Neuronal stem cell (in vitro differentiated cells): ENCODE results near the gene KIF26A.
"Not testable (repeated sequence)": the region's sequence is repeated elsewhere in the genome, so short reads cannot be mapped to it uniquely, and the experiment has no call there.

Experiments used
- DNase-seq: peaks from one replicate; pipeline ENCODE4 v3.0.0-alpha.2; 2013; ENCODE audit warnings: low spot score
- H2AFZ ChIP-seq: one replicate; pipeline ENCODE4 v1.6.1; 2013; ENCODE audit warnings: mild to moderate bottlenecking, low read length, inconsistent platforms
- H2AK5ac ChIP-seq: 2 replicates; pipeline ENCODE4 v1.6.1; 2013; ENCODE audit warnings: low read depth, mild to moderate bottlenecking, inconsistent platforms, low read length, moderate library complexity, mixed read lengths
- H2BK120ac ChIP-seq: 2 replicates; pipeline ENCODE4 v1.6.1; 2013; ENCODE audit warnings: low read depth, mild to moderate bottlenecking, inconsistent platforms, low read length, moderate library complexity, mixed read lengths
- H2BK12ac ChIP-seq: one replicate; pipeline ENCODE4 v1.6.1; 2013; ENCODE audit warnings: low read length, inconsistent platforms
- H2BK15ac ChIP-seq: 2 replicates; pipeline ENCODE4 v1.6.1; 2013; ENCODE audit warnings: mild to moderate bottlenecking, low read length, inconsistent platforms, mixed read lengths
- H2BK5ac ChIP-seq: one replicate; pipeline ENCODE4 v1.6.1; 2013; ENCODE audit warnings: inconsistent platforms, mild to moderate bottlenecking, low read length, moderate library complexity
- H3K14ac ChIP-seq: one replicate; pipeline ENCODE4 v1.6.1; 2013; ENCODE audit warnings: low read length, inconsistent platforms
- H3K18ac ChIP-seq: 2 replicates; pipeline ENCODE4 v1.6.1; 2013; ENCODE audit warnings: low read length, inconsistent platforms
- H3K23ac ChIP-seq: 2 replicates; pipeline ENCODE4 v1.6.1; 2013; ENCODE audit warnings: low read depth, mild to moderate bottlenecking, mixed read lengths, low read length, inconsistent platforms; ENCODE audit not compliant: poor library complexity
- H3K27ac ChIP-seq: replicated peaks from 3 replicates; pipeline ENCODE4 v1.5.1; 2013; ENCODE audit warnings: low read length, inconsistent platforms
- H3K27me3 ChIP-seq, 3 experiments: 2 replicates each; pipeline ENCODE4 v1.6.1; 2013; ENCODE audit warnings: low read length in 3 of 3, mild to moderate bottlenecking in 2 of 3, inconsistent platforms in 1 of 3, low read depth in 1 of 3, mixed read lengths in 1 of 3, moderate library complexity in 1 of 3; ENCODE audit not compliant: control insufficient read depth in 3 of 3, insufficient read depth in 3 of 3
- H3K36me3 ChIP-seq, 2 donors: replicated peaks in 1 of 2; 2 replicates each; pipeline ENCODE4 v1.6.1; 2013; ENCODE audit warnings: low read length in 2 of 2; ENCODE audit not compliant: control insufficient read depth in 2 of 2, insufficient read depth in 2 of 2
- H3K4ac ChIP-seq: 2 replicates; pipeline ENCODE4 v1.6.1; 2013; ENCODE audit warnings: inconsistent platforms, mild to moderate bottlenecking, low read length, moderate library complexity
- H3K4me1 ChIP-seq, 2 donors: 1 replicate in 1 of 2; 2 replicates in 1 of 2; pipeline ENCODE4 v1.6.1; 2013; ENCODE audit warnings: low read length in 2 of 2, low read depth in 1 of 2; ENCODE audit not compliant: control insufficient read depth in 2 of 2, insufficient read depth in 1 of 2
- H3K4me2 ChIP-seq: one replicate; pipeline ENCODE4 v1.6.1; 2013; ENCODE audit warnings: mild to moderate bottlenecking, low read length, inconsistent platforms; ENCODE audit not compliant: insufficient read depth, poor library complexity, severe bottlenecking
- H3K4me3 ChIP-seq, 2 donors: 2 replicates each; pipeline ENCODE4 v1.5.1; 2013; ENCODE audit warnings: low read length in 2 of 2, mild to moderate bottlenecking in 2 of 2, inconsistent platforms in 1 of 2, moderate library complexity in 1 of 2
- H3K79me1 ChIP-seq: one replicate; pipeline ENCODE4 v1.6.1; 2013; ENCODE audit warnings: low read depth, mild to moderate bottlenecking, inconsistent platforms, low read length, moderate library complexity
- H3K9ac ChIP-seq: one replicate; pipeline ENCODE4 v1.6.1; 2013; ENCODE audit warnings: mild to moderate bottlenecking, low read depth, low read length, inconsistent platforms; ENCODE audit not compliant: poor library complexity
- H3K9me3 ChIP-seq, 2 donors: replicated peaks in 1 of 2; 2 replicates each; pipeline versions ENCODE3 to v1.6.1; 2013; ENCODE audit warnings: low read length in 2 of 2, mild to moderate bottlenecking in 2 of 2, inconsistent platforms in 1 of 2, low read depth in 1 of 2, mixed read lengths in 1 of 2, moderate library complexity in 1 of 2; ENCODE audit not compliant: control insufficient read depth in 2 of 2, insufficient read depth in 1 of 2
- H4K8ac ChIP-seq: one replicate; pipeline ENCODE4 v1.6.1; 2013; ENCODE audit warnings: low read depth, mild to moderate bottlenecking, inconsistent platforms, low read length, moderate library complexity
- H4K91ac ChIP-seq: one replicate; pipeline ENCODE4 v1.6.1; 2013; ENCODE audit warnings: low read length, low read depth, mild to moderate bottlenecking, inconsistent platforms; ENCODE audit not compliant: poor library complexity
- WGBS, 2 donors: extraction: QIAGEN DNeasy Blood & Tissue Kit; methylation state at CpG; one replicate each; pipeline ENCODE4 v1.1.7; 2013; ENCODE audit warnings: missing lambda C conversion rate in 2 of 2, mixed read lengths in 1 of 2; ENCODE audit not compliant: insufficient read length in 2 of 2, insufficient replicate concordance in 1 of 2; ENCODE audit errors: extremely low coverage in 2 of 2; 5-methylcytosine and 5-hydroxymethylcytosine counted together

KIF26A gene

DNA sequence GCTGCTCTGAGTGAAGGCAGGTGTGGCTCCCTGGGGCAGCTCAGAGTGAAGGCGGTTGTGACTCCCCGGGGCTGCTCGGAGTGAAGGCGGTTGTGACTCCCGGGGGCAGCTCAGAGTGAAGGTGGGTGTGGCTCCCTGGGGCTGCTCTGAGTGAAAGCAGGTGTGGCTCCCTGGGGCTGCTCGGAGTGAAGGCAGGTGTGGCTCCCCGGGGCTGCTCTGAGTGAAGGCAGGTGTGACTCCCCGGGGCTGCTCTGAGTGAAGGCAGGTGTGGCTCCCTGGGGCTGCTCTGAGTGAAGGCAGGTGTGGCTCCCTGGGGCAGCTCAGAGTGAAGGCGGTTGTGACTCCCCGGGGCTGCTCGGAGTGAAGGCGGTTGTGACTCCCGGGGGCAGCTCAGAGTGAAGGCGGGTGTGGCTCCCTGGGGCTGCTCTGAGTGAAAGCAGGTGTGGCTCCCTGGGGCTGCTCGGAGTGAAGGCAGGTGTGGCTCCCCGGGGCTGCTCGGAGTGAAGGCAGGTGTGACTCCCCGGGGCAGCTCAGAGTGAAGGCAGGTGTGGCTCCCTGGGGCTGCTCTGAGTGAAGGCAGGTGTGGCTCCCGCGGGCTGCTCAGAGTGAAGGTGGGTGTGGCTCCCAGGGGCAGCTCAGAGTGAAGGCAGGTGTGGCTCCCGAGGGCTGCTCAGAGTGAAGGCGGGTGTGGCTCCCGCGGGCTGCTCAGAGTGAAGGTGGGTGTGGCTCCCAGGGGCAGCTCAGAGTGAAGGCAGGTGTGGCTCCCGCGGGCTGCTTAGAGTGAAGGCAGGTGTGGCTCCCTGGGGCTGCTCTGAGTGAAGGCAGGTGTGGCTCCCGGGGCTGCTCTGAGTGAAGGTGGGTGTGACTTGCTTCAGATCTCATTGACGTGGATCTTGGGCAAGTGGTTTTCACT is 87.1 kb downstream of the KIF26A start:
- not testable (repeated sequence) for H3K18ac ChIP-seq, H2AFZ ChIP-seq, H3K36me3 ChIP-seq, H3K27ac ChIP-seq, H2BK120ac ChIP-seq, H3K23ac ChIP-seq, H2BK12ac ChIP-seq, H3K4me1 ChIP-seq, H3K4me2 ChIP-seq, H3K4me3 ChIP-seq, H4K91ac ChIP-seq, H2BK5ac ChIP-seq, H3K9me3 ChIP-seq, H2BK15ac ChIP-seq, H3K79me1 ChIP-seq, H3K4ac ChIP-seq, H2AK5ac ChIP-seq, H4K8ac ChIP-seq, H3K14ac ChIP-seq, H3K9ac ChIP-seq, DNase-seq
- H3K27me3 ChIP-seq, result peaks cover 0 to 16% (median 0%) of the 10 kb centered on the region in 3 experiments
- WGBS, 2 donors, result no CpG with 5 or more reads among the region's 28 CpGs

GRCh38 chr14:104226421-104227383 is 88.3 kb downstream of the KIF26A start:
- Histone ChIP-seq H3K4me1 (peaks cover 0 to 4% of the 10 kb centered on the region in 2 donors), H4K8ac (no peak overlapping the region), H2AFZ (peak overlapping the region; percentile 15), H3K14ac (peak overlapping the region; percentile 85), H2BK12ac (no peak overlapping the region), H2BK5ac (no peak overlapping the region), H3K23ac (no peak overlapping the region), H2BK15ac (no peak overlapping the region), H2BK120ac (no peak overlapping the region), H3K79me1 (peaks cover 1% of the 10 kb centered on the region), H3K9ac (no peak overlapping the region), H3K4me3 (no peak overlapping the region), H4K91ac (no peak overlapping the region), H3K27ac (no peak overlapping the region), H3K36me3 (no peaks in the 10 kb centered on the region), H3K27me3 (peaks cover 0 to 5% (median 0%) of the 10 kb centered on the region in 3 experiments), H2AK5ac (no peak overlapping the region), H3K18ac (peak overlapping the region; percentile 19), H3K4ac (no peak overlapping the region), H3K9me3 (no peaks in the 10 kb centered on the region), H3K4me2 (no peak overlapping the region)
- no CpG with 5 or more reads among the region's 17 CpGs for WGBS, 2 donors
- no peak for DNase-seq

DNA sequence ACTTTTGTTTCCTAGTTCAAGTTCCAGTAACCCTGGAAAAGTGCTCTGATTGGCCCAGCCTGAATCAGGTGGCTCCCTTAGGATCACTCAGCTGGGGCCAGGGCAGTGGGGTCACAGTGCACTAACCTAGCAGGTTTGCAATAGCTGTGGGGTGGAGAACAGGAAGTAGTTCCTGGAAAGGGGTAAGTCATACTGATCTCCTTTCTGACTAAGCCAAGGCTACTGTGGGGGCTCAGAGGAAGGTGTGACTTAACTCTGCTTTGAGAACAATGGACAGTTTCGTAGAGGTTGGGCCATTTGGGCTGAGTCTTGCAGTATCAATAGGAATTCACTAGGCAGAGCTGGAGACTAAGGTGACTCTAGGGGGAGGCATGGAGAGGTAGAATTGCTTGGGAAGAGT is 89.4 kb downstream of the KIF26A start:
- Histone ChIP-seq H3K9me3 (peaks cover 0 to 7% of the 10 kb centered on the region in 2 donors), H2AK5ac (no peak overlapping the region), H3K79me1 (peaks cover 2% of the 10 kb centered on the region), H3K36me3 (no peaks in the 10 kb centered on the region), H4K91ac (no peak overlapping the region), H2AFZ (no peak overlapping the region), H2BK15ac (no peak overlapping the region), H2BK12ac (no peak overlapping the region), H4K8ac (no peak overlapping the region), H3K9ac (no peak overlapping the region), H3K14ac (no peak overlapping the region), H3K18ac (no peak overlapping the region), H3K27ac (no peak overlapping the region), H3K4me1 (peaks cover 0 to 4% of the 10 kb centered on the region in 2 donors), H3K4me3 (no peak overlapping the region), H3K27me3 (peaks cover 0 to 2% (median 2%) of the 10 kb centered on the region in 3 experiments), H3K23ac (no peak overlapping the region), H2BK5ac (no peak overlapping the region), H2BK120ac (no peak overlapping the region), H3K4ac (no peak overlapping the region), H3K4me2 (no peak overlapping the region)
- WGBS, 2 donors, result no CpG with 5 or more reads among the region's 1 CpG
- DNase-seq, result no peak
